ENCODE data around the gene PROB1.
"Not testable (repeated sequence)": the region's sequence is repeated elsewhere in the genome, so short reads cannot be mapped to it uniquely, and the experiment has no call there.

PROB1 gene

GRCh38 chr5:139377226-139377625 lies 17.7 kb downstream of the PROB1 start:
- no peak for DNase-seq

- no peak for DNase-seq
Measured at GRCh38 chr5:139376364-139376763, 18.5 kb downstream of the PROB1 start.

- DNase-seq: no peak
Measured at GRCh38 chr5:139374909-139375308, 20.0 kb downstream of the PROB1 start.

GRCh38 chr5:139371482-139372435 lies 23.1 kb downstream of the PROB1 start:
- no peak for DNase-seq

- DNase-seq: no peak
Measured at GRCh38 chr5:139369181-139369580, 25.7 kb downstream of the PROB1 start.

GRCh38 chr5:139368613-139369012 lies 26.3 kb downstream of the PROB1 start:
- no peak for DNase-seq

GRCh38 chr5:139364466-139364865 lies 30.4 kb downstream of the PROB1 start:
- no peak for DNase-seq

GRCh38 chr5:139363937-139364336 lies 31.0 kb downstream of the PROB1 start:
- no peak for DNase-seq

- DNase-seq: no peak
Measured at GRCh38 chr5:139361835-139362429, 33.0 kb downstream of the PROB1 start.

- no peak for DNase-seq
Measured at GRCh38 chr5:139360384-139360783, 34.5 kb downstream of the PROB1 start.

- DNase-seq: no peak
Measured at GRCh38 chr5:139358064-139358463, 36.8 kb downstream of the PROB1 start.

GRCh38 chr5:139355900-139356299 lies 39.0 kb downstream of the PROB1 start:
- not testable (repeated sequence) for DNase-seq

- DNase-seq: no peak
Measured at GRCh38 chr5:139354186-139354585, 40.7 kb downstream of the PROB1 start.

- DNase-seq: not testable (repeated sequence)
Measured at GRCh38 chr5:139347863-139348262, 47.0 kb downstream of the PROB1 start.

- DNase-seq: not testable (repeated sequence)
Measured at GRCh38 chr5:139345442-139345841, 49.5 kb downstream of the PROB1 start.

GRCh38 chr5:139344177-139344576 lies 50.7 kb downstream of the PROB1 start:
- no peak for DNase-seq

GRCh38 chr5:139343476-139343875 lies 51.4 kb downstream of the PROB1 start:
- no peak for DNase-seq

- DNase-seq: no peak
Measured at GRCh38 chr5:139342423-139342723, 52.5 kb downstream of the PROB1 start.

GRCh38 chr5:139341689-139342422 lies 53.0 kb downstream of the PROB1 start, which contains the start of gene PAIP2:
PAIP2 (plus strand) TSS chr5:139341854; CDS start chr5:139363785, 21,931 bp downstream.
- DNase-seq: peak; percentile 95

- no peak for DNase-seq
Measured at GRCh38 chr5:139341187-139341688, 53.7 kb downstream of the PROB1 start.
